ENCODE data around the gene STAT3. TPM values are rescaled to one million over a fixed set of nuclear protein-coding genes. Genes with fewer than 3 reads are reported as not detected.

The STAT3 gene
- total and polyA plus RNA-seq, 9 of the 15 experiments (the other 6 are each of a cell fraction or from before 2014, with no cell fraction given): 90.0 to 179 (median 114) TPM

- TF ChIP-seq E2F6 (IDR thresholded peaks at IDR 0.05; ENCODE audit: borderline replicate concordance in 1 of 2, extremely low read depth in 1 of 2, insufficient read depth in 1 of 2, insufficient read length in 1 of 2, low read depth in 1 of 2, low read length in 1 of 2, poor library complexity in 1 of 2, severe bottlenecking in 1 of 2) (peak; percentile 25 to 36), MCM7 (IDR thresholded peaks at IDR 0.05) (no peak), YBX1 (IDR thresholded peaks at IDR 0.05) (no peak), MAFG (tag; conservative IDR thresholded peaks at IDR 0.05) (no peak), SMARCC2 (IDR thresholded peaks at IDR 0.05; ENCODE audit: low read depth) (no peak), CREB1 (IDR thresholded peaks at IDR 0.05) (no peak), CREB1 (CRISPR knock-in tag; IDR thresholded peaks at IDR 0.05) (0 out of 2 replicates have a peak, but pooled peaks have one; percentile 23), XRCC5 (IDR thresholded peaks at IDR 0.05; ENCODE audit: low read depth, low read length) (no peak), CREB3 (tag; conservative IDR thresholded peaks at IDR 0.05; ENCODE audit: low read depth) (peak; percentile 81), JUN (IDR thresholded peaks at IDR 0.05; ENCODE audit: borderline replicate concordance, low read depth, low read length) (no peak), JUN (CRISPR knock-in tag; IDR thresholded peaks at IDR 0.05; ENCODE audit: borderline replicate concordance) (no peak), HOMEZ (CRISPR knock-in tag; IDR thresholded peaks at IDR 0.05) (no peak), GMEB1 (CRISPR knock-in tag; IDR thresholded peaks at IDR 0.05) (no peak), PHF20 (IDR thresholded peaks at IDR 0.05; ENCODE audit: partially characterized antibody) (no peak), SPI1 (IDR thresholded peaks at IDR 0.05; ENCODE audit: borderline replicate concordance, low read depth, low read length) (no peak), TSHZ1 (CRISPR knock-in tag; IDR thresholded peaks at IDR 0.05) (peak; percentile 68; the same call in 1 of the 2 replicates), DPF2 (IDR thresholded peaks at IDR 0.05) (no peak; the same call in 1 of the 2 replicates), FOXK2 (conservative IDR thresholded peaks at IDR 0.05 in 1 of 2, IDR thresholded peaks at IDR 0.05 in 1 of 2; ENCODE audit: low read depth in 2 of 2) (no peak), ZNF589 (CRISPR knock-in tag; IDR thresholded peaks at IDR 0.05; ENCODE audit: low read depth) (0 out of 2 replicates have a peak, but pooled peaks have one; percentile 78)
Observed at GRCh38 chr17:42313773-42314566, 74.3 kb downstream of the STAT3 start (continued).
